Hypothalamus (tissue), 51 donors: Measurements from ENCODE around the gene FALEC.
A peak's percentile ranks its signal among the peaks of the same experiment; 100 is the strongest.
"Not testable (repeated sequence)": the region's sequence is repeated elsewhere in the genome, so short reads cannot be mapped to it uniquely, and the experiment has no call there.

ENCODE experiments used
- DNase-seq, 51 donors: peaks; one replicate each; lab custom pipeline; 2025; lab: John Stamatoyannopoulos, UW

Gene FALEC

DNA sequence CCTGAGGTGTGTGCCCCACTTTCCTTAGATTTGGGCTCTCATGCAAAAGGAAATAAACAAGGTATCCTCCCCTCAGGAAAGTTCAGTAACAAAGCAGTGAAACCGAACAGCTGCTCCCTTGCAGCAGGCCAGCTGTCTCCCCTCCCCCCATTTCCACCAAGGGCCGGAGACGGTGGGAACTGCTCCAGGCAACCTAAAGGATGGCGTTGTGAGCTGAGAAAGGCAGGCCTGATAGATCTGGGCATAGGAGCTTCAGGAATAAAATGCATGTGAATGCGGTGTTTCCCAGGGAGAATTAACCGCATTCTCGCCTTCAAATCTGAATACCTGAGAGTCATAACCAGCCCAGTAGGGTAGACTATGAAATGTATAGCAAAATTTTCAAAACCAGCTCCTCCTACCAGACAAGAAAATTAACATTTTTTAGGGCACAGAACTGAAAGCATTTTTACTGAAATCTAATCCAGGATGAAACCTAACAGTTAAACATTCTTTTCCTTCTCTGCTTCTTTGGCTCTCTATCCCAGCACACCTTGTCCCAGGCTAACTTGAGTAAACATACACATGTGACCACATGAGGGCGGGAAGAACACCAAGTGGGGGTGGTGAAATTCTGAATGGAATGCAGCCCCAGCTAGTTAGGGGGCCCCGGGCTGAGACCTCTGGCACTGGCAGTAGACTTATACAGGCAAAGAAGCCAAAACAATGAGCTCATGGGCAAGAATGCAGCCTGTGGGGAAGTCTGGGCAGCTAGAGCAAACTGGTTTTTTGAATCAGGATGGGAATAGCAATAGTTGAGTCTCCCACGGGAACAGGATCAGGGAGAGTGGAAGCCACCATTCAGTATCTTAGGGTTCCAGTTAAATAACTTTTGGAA lies 52.4 kb downstream of the FALEC start:
- DNase-seq: peak in 34 of 51 donors; percentile 19 to 87 (median 61)

DNA sequence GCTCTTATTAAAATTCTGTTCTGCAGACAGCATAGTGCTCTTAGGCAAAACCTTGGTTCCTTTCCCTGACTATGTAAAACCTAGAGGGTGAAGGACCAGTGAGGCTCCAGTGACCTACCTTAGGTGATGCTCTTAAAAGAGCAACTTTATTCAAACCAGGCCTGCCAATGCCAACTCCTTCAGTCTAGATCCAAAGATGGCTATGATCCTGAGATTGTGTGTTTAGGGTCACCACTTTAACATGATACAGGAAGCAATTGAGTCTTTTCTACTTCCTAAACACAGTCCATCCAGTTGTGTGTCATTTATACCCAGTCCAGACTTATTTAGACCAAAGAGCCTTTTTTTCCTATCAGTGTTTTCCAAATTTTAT lies 53.0 kb downstream of the FALEC start:
- DNase-seq: no peak

DNA sequence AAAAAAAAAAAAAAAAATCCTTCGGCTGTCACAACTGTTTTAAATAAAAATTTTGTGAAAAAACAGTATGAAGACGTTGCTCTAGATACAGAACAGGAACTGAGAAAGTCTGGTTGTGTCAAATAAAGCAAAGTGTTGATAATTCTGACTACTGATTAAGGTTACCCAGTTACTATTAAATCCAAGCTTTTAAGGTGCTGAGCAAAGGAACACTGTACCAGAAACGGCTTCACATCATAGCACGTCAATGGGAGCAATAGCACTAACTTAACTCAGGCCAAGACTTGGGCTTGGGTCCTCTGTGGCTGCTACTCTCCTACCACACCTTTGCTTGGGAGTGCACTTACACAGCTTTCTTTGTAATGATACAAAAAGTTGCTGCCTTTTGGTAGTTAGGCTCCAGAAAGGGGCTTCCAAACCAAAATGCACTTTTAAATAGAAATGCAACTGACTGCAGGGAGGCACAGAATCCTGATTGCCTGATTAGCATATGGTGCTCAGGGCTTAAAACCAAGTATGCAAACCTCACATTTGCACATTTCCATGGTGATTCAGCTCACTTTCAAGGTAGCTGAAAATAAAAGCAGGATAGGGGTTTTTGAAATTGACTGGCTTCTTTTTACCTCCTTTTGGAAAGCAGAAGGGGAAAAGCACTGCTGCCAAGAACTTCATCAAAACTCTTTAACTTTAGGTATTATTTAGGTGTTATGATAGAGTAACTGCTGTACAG lies 57.5 kb downstream of the FALEC start:
- DNase-seq: no peak

GRCh38 chr1:150573648-150574071 lies 58.1 kb downstream of the FALEC start:
- not testable (repeated sequence) for DNase-seq

GRCh38 chr1:150574260-150575071 lies 58.9 kb downstream of the FALEC start:
- DNase-seq: no peak

DNA sequence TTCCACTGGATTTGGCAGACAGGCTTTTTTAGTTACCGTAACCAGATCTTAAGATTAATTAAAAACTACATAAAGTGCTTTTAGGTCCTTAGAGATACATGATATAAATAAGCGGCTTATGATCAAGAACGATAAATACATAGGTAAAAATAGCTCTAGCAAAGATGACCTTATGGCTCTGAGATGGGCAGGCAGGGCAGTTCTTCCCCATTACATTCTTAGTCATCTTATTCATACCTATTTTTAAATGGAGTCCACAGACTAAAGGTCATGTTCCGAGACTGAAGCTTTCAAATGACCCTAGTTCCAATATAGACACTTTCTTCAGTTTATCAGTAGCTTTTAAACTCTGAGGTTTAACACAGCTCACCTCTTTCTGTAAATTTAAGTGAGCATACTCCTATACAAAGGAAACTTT lies 59.5 kb downstream of the FALEC start:
- no peak for DNase-seq

- peak in 1 of 51 donors; percentile 2 for DNase-seq
Measured at GRCh38 chr1:150575518-150576366, 60.2 kb downstream of the FALEC start.

DNA sequence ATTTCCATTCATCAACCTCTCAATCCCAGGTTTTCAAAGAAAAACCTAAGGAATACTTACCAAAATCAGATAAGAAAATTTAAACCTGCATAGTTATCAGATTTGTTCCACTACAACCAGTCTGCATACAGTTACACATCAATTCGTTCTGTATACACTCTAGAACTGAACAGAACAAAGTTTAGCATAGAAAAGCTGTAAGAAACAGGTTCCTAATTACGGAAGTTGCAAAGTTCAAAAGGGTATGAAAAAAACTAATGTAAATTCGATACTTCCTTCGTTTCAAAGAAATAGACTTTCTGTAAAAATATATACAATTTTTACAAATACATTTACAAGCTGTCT lies 60.8 kb downstream of the FALEC start:
- no peak for DNase-seq

GRCh38 chr1:150576794-150577556 lies 61.4 kb downstream of the FALEC start:
- DNase-seq: peak in 1 of 51 donors; percentile 2

DNA sequence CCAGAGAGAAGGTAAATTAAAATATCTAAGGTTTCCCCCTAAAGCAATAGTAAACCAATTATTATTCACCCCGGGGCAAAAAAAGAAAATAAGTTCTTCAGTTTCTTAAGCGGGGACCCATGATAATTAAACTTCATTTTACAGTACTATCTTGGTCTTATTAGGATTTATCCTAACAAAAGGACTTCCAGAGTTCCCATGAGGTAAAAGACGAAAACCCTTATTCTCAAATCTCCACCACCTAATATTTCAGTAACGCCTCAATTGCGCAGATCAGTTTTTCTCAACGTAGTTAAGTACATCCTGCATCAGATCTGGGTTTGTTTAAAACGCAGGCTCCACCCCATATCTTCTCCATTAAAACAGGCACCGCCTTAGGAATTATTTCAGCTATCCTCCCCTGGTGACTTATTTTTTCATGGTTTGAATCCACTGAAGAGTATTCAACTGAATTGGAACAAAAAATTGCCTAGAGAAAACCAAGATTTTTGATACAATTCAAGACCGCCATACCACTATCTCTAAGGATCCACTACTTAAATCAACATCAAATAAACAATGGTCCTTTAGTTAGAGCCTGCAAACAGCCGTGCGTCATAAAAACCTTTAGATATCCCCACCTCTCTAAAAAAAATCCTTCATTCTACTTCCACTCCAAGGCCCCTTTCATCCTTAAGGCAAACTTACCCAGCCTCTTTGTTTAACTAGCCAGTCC lies 62.2 kb downstream of the FALEC start:
- DNase-seq: peak in 2 of 51 donors; percentile 34 to 53

GRCh38 chr1:150578272-150579109 lies 62.9 kb downstream of the FALEC start:
- DNase-seq: peak in 22 of 51 donors; percentile 20 to 67 (median 46)

DNA sequence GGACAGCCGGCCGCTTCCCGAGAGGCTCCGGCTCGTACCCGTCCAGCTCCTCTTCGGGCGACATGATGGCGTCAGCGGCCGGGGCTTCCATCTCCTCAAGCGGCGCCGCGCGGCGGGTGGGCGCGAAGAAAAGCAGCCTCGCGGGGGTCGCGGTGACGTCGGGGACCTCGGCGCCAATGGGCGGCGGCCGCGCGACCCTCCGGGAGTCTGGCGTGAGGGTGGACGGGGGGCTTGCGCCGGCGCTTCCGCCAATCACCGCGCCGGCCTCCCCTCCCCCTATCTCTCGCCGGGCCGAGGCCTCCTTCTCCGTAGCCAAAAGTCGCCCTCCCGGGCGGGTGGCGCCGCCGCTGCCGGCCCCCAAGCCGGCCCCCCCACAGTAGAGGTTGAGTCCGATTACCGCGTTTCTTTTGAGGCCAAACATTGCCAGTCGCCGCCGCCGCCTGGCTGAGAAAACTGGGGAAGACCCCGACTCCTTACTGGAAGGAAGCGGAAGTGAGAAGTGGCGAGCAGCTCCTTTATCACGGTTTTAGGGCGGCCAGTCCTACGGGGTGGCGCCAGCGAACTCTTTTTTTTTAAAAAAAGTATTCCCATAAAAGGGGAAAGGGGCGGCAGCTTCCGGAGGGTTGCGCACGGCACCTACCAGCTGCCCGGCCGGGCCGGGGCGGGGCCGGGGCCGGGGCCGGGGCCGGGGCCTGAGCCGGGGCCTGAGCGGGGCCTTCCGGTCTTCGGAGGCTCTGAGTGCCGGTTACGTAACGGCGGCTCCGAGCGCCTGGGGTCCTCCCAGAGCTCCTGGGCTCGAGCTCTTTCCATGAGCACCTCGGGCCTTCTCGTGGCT lies 63.8 kb downstream of the FALEC start, which contains the start of gene MCL1:
TSS of gene MCL1 (minus strand) at position 501 of the 835 bp plus-strand sequence. CDS start at position 421, 80 bp downstream.
- DNase-seq: peak; percentile 45 to 94 (median 86)

GRCh38 chr1:150579945-150580642 lies 64.5 kb downstream of the FALEC start:
- no peak for DNase-seq

GRCh38 chr1:150580966-150581365 lies 65.4 kb downstream of the FALEC start:
- DNase-seq: not testable (repeated sequence)

DNA sequence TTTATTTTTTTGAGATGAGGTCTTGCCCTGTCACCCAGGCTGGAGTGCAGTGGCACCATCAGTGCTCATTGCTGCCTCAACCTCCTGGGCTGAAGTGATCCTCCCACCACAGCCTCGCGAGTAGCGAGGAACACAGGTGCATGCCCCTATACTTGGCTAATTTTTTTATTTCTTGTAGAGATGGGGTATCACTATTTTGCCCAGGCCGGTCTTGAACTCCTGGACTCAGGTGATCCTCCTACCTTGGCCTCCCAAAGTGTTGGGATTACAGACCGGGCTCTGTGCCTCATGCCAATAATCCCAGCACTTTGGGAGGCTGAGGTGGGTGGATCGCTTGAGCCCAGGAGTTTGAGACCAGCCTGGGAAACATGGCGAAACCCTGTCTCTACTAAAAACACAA lies 65.9 kb downstream of the FALEC start:
- DNase-seq: not testable (repeated sequence)

GRCh38 chr1:150581962-150582361 lies 66.4 kb downstream of the FALEC start:
- DNase-seq: not testable (repeated sequence)
